AG10803 (cell line): ENCODE measurements around the gene ADPRHL1.

Experiments
- DNase-seq: peaks from one replicate; pipeline ENCODE4 v3.0.0; 2010; ENCODE audit warnings: low read depth
- H3K4me3 ChIP-seq: 2 replicates; pipeline ENCODE4 v1.5.1; 2011; ENCODE audit warnings: mild to moderate bottlenecking, low read length, control low read depth
- CTCF ChIP-seq: conservative IDR thresholded peaks from 2 replicates; pipeline ENCODE4 v1.5.1; 2011; ENCODE audit warnings: mild to moderate bottlenecking, low read length, control low read depth, inconsistent platforms

Gene ADPRHL1

GRCh38 chr13:113430378-113431110, 22.7 kb downstream of the ADPRHL1 start:
- no peak overlapping the region for H3K4me3 ChIP-seq
- no peak for DNase-seq
- no peak for TF ChIP-seq CTCF

DNA sequence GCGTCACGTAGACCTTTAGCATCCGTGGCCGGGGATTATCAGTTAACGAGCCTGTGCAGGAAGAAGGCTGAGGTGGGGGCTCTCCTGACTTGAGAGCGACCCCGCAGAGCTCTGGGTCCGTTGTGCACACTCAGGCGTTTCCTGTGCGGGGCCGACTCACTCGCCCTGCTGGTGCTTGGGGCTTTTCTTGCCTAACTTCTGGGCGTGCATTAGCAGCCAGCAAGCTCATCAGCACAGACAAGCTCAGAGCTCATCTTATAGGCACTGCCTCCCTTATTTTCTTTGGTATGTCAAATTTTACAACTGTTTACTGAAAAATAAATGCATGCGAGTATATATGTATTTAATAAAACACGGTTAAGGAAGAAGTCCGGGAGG, 23.7 kb downstream of the ADPRHL1 start:
- TF ChIP-seq CTCF: no peak
- no peak for DNase-seq
- no peak overlapping the region for H3K4me3 ChIP-seq

- no peak overlapping the region for H3K4me3 ChIP-seq
- DNase-seq: no peak
- no peak for TF ChIP-seq CTCF
These were observed 24.2 kb downstream of the ADPRHL1 start for GRCh38 chr13:113428871-113429607.

DNA sequence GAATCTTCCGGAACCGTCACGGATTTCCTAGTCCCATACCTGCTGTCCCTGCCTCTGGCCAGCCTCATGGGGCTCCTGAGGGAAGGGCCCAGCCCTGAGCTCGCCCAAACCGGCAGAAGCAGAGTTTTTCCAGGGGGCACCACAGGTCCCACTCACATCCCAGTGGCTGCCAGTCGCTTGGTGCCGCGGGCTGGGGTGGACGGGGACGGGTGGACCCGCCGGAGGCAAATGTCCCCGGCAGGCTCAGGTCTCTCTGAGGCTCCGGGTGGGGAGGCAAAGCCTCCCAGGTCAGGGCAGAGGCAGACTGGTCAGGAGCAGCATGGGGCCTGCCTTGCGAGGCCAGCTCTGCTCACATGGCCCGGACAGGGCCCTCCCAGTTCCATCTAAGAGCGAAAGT, 24.8 kb downstream of the ADPRHL1 start:
- TF ChIP-seq CTCF: no peak
- DNase-seq: no peak
- no peak overlapping the region for H3K4me3 ChIP-seq

DNA sequence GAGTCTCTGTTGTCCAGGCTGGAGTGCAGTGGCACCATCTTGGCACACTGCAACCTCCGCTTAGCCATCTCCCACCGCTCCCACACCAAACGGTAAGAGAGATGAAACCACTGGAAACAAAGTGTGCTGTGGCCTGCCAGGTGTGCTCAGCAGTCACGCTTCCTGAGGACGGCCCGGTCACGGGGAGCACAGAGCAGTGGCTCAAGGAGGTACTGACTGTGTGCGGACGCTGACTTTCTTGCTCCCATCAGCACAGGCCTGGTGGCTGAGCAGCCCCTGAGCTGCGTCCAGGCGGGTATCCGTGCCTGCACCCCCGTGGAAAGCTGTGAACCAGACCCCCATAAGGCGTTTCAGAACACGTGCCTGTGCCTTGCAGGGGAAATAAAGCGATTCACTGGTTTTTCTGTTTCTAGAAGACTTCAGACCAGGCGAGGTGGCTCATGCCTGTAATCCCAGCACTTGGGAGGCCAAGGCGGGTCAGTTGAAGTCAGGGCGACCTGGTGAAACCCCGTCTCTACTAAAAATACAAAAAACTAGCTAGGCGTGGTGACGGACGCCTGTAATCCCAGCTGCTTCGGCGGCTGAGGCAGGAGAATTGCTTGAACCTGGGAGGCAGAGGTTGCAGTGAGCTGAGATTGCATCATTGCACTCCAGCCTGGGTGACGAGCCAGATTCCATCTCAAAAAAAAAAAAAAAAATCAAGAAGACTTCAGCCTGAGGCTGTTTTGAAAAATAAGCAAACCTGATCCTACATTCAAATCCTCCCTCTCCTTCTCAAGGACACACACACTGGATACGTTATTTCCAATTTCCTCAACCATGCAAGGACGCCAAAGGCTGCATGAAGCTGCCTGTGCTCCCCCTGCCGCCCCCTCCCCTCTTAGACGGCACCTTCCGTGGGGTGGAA, 25.5 kb downstream of the ADPRHL1 start:
- DNase-seq: peak; percentile 43
- no peak overlapping the region for H3K4me3 ChIP-seq
- no peak for TF ChIP-seq CTCF

- H3K4me3 ChIP-seq: no peak overlapping the region
- DNase-seq: no peak
- no peak for TF ChIP-seq CTCF
These were observed 26.7 kb downstream of the ADPRHL1 start for GRCh38 chr13:113426591-113426986.
